22Rv1 (cell line): Measurements from ENCODE around the gene PAK3.

ENCODE experiments used
- ZFX ChIP-seq: fragments of 450-650 bp; IDR thresholded peaks from 2 replicates; pipeline ENCODE4 v1.6.1; 2017; ENCODE audit warnings: antibody characterized with exemption, borderline replicate concordance
- TF ChIP-seq, protein P1 (sequence below): fragments of 450-650 bp; IDR thresholded peaks from 2 replicates; pipeline ENCODE4 v1.5.1; 2017; ENCODE audit warnings: mild to moderate bottlenecking

DNA sequence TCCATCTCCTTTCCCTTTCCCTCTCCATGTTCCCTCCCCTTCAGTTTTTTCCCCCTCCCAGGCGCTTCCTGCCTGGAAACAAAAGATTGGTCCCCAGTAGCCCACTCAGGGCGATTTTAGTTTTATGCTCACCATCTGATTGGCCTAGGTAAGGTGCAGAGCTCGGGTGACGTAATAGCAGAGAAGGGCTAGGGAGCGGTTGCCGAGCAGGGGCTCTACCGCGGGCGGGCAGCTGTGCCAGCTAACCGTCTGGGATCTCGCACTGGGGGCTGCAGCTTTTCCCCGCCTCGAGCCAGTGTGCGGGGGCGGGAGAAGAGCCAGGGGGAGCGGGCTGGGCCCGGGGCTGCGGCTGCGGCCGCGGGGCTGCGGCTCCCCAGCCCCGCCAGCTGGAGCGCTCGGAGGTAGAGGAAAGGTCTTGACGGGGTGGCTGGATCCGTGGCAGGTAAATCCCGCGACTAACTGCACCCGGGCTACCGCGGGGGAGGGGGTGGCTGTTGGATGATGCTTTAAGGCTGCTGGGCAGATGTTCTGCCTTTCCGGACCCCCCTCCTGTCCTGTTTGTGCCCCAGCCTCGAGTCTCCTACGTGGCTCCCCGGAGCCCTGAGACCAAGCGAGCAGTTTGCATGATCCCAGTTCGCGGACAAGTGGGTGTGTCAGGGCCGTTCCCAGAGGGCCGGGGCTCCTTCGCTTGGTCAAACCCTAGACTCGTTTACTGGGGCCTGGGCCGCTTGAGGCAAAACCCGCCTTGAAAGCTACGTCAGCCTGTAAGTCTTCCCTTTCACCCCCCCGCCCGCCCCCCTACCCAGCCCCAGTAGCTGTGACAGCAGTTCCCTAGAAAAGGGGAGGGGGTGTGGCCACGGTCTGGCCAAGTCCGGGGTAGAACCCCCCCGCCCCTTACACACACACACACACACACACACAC is at the start of gene PAK3:
- TF ChIP-seq, protein P1, sequence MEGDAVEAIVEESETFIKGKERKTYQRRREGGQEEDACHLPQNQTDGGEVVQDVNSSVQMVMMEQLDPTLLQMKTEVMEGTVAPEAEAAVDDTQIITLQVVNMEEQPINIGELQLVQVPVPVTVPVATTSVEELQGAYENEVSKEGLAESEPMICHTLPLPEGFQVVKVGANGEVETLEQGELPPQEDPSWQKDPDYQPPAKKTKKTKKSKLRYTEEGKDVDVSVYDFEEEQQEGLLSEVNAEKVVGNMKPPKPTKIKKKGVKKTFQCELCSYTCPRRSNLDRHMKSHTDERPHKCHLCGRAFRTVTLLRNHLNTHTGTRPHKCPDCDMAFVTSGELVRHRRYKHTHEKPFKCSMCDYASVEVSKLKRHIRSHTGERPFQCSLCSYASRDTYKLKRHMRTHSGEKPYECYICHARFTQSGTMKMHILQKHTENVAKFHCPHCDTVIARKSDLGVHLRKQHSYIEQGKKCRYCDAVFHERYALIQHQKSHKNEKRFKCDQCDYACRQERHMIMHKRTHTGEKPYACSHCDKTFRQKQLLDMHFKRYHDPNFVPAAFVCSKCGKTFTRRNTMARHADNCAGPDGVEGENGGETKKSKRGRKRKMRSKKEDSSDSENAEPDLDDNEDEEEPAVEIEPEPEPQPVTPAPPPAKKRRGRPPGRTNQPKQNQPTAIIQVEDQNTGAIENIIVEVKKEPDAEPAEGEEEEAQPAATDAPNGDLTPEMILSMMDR, result no peak
- no peak for TF ChIP-seq ZFX
